Pancreas (tissue), 10 donors: ENCODE data around the gene MAPK1. TPM values are rescaled to one million over a fixed set of nuclear protein-coding genes. Genes with fewer than 3 reads are reported as not detected.
"Not testable (repeated sequence)": the region's sequence is repeated elsewhere in the genome, so short reads cannot be mapped to it uniquely, and the experiment has no call there.

Source experiments
- ATAC-seq, 4 donors: fragments of 200-7000 bp; cut with Tn5 transposase; one replicate each; pipeline versions ENCODE4 v1.8.0 to v1.9.1; 2020; ENCODE audit warnings: mild to moderate bottlenecking in 4 of 4, moderate library complexity in 4 of 4
- DNase-seq, 6 donors: peaks; one replicate each; pipeline ENCODE4 v3.0.0-alpha.2; 2020
- FAIRE-seq: peaks from 2 replicates; lab custom pipeline; 2012; peaks lifted over from hg19 to GRCh38; lab: Jason Lieb, UNC
- H3K27ac ChIP-seq, 4 donors: fragments of 200-600 bp; sonication (generic); 1 replicate in 3 of 4; 2 replicates in 1 of 4; pipeline versions ENCODE4 v1.5.0 to v1.8.0; 2020
- H3K27me3 ChIP-seq, 4 donors: fragments of 200-600 bp; one replicate each; pipeline ENCODE4 v1.8.0; 2021
- H3K36me3 ChIP-seq, 3 donors: fragments of 200-600 bp; sonication (generic) in 1 of 3; one replicate each; pipeline versions ENCODE4 v1.5.0 to v1.8.0; 2020 to 2021
- H3K4me1 ChIP-seq, 3 donors: fragments of 200-600 bp; one replicate each; pipeline ENCODE4 v1.8.0; 2021
- H3K4me3 ChIP-seq, 4 donors: fragments of 200-600 bp; sonication (generic) in 2 of 4; one replicate each; pipeline versions ENCODE4 v1.5.0 to v1.8.0; 2020 to 2021
- H3K9me3 ChIP-seq, 4 donors: fragments of 200-600 bp; one replicate each; pipeline ENCODE4 v1.8.0; 2021
- CTCF ChIP-seq, 4 donors: fragments of 200-600 bp; sonication (generic) in 3 of 4; IDR thresholded peaks; one replicate each; pipeline versions ENCODE4 v1.5.0 to v1.8.0; 2021; ENCODE audit warnings: antibody characterized with exemption in 4 of 4
- WGBS, 2 donors: extraction: QIAGEN DNeasy Blood & Tissue Kit; methylation state at CpG; one replicate each; pipeline ENCODE4 v1.1.7; 2013; 5-methylcytosine and 5-hydroxymethylcytosine counted together
- intact Hi-C, 3 donors: fragments of 100-400 bp; cut with DNase I; formaldehyde crosslinking; loops; one replicate each; pipeline versions ENCODE4 v1.11.1 to v1.14.2; 2022
- polyA plus RNA-seq, 2 donors: library from polyadenylated mRNA; stranded (reverse); fragments of 200-250 nt; gene quantifications; one replicate each; pipeline ENCODE4 v1.2.3, GENCODE V29; 2013
- total RNA-seq, 6 donors: library from RNA; stranded (reverse); fragmentation: NEBNext Ultra II Directional in 4 of 6; extraction: Animal tissue kit (Norgen Biotek cat#: 25700) in 4 of 6; gene quantifications; one replicate each; pipeline versions ENCODE4 v1.2.1 to v1.2.4, GENCODE V29; 2021 to 2023
- donor health status: healthy with polysubstance abuse.
- donor health status: DM: no; HTN: no; CAD: no; lungs with moderate emphysema.
- donor health status: DM: no; HTN: no; CAD: no.
- donor health status: control.
- donor health status: control.
- donor health status: Bipolar disorder and iron deficiency.
- donor health status: DM: yes; HTN: yes; CAD: no.
- donor health status: DM: no; HTN: no; CAD: no.
- donor health status: DM: no; HTN: no; CAD: no.
- donor health status: DM: yes; HTN: yes; CAD: no.

Gene MAPK1
- total and polyA plus RNA-seq, 8 donors, result 7.0 to 85.7 (median 66.4) TPM

- Histone ChIP-seq H3K27ac (no peak overlapping the region), H3K9me3 (no peaks in the 10 kb centered on the region), H3K4me3 (no peak overlapping the region), H3K36me3 (no peaks in the 10 kb centered on the region), H3K4me1 (no peaks in the 10 kb centered on the region), H3K27me3 (no peaks in the 10 kb centered on the region)
- 90 to 92% methylated on average over 12 of the region's 12 CpGs for WGBS, 2 donors
- intact Hi-C loops, result no loop called here
- TF ChIP-seq CTCF (IDR thresholded peaks at IDR 0.05), result no peak
- FAIRE-seq (no peak), ATAC-seq (no peak), DNase-seq (no peak)
Observed at GRCh38 chr22:21902296-21903087, 35.0 kb upstream of the MAPK1 start.

DNA sequence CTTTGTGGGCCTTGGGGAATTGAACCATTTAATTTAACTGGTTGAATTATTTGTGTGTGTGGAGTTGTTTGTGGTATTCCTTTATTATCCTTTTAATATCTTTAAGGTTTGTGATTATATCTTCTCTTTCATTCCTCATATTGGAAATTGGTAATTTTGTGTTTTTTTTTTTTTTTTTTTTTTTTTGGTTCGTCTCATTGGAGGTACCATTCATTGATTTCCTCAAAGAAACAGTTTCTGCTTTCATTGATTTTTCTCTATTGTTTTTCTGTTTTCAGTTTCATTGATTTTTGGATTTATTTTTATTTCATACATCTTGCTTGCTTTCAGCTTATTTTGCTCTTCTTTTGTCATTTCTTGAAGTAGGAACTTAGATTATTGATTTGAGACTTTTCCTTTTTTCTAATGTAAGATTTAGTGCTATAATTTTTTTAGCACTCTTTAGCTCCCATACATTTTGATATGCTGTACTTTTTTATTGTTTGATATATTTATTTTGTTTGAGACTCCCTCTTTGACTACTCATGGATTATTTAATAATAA lies 31.0 kb upstream of the MAPK1 start:
- Histone ChIP-seq H3K27me3 (no peaks in the 10 kb centered on the region), H3K36me3 (no peaks in the 10 kb centered on the region), H3K9me3 (no peaks in the 10 kb centered on the region), H3K4me3 (no peak overlapping the region), H3K27ac (no peak overlapping the region), H3K4me1 (no peaks in the 10 kb centered on the region)
- FAIRE-seq, result no peak
- DNase-seq, result no peak
- no peak for ATAC-seq
- no peak for TF ChIP-seq CTCF (IDR thresholded peaks at IDR 0.05)
- intact Hi-C loops, result no loop called here
- 62 to 71% methylated on average over 1 of the region's 1 CpG for WGBS, 2 donors

GRCh38 chr22:21896951-21897513 lies 29.6 kb upstream of the MAPK1 start:
- Histone ChIP-seq H3K4me1 (no peaks in the 10 kb centered on the region), H3K27ac (no peak overlapping the region), H3K9me3 (no peaks in the 10 kb centered on the region), H3K4me3 (no peak overlapping the region), H3K36me3 (no peaks in the 10 kb centered on the region), H3K27me3 (no peaks in the 10 kb centered on the region)
- FAIRE-seq, result no peak
- intact Hi-C loops, result no loop called here
- 91 to 97% methylated on average over 5 of the region's 5 CpGs for WGBS, 2 donors
- no peak for ATAC-seq
- no peak for DNase-seq
- no peak for TF ChIP-seq CTCF (IDR thresholded peaks at IDR 0.05)

- FAIRE-seq, ATAC-seq, H3K9me3 ChIP-seq, H3K4me1 ChIP-seq, H3K4me3 ChIP-seq, DNase-seq, H3K27me3 ChIP-seq, H3K36me3 ChIP-seq, intact Hi-C loops, H3K27ac ChIP-seq: not testable (repeated sequence)
- 87 to 90% methylated on average over 4 of the region's 4 CpGs for WGBS, 2 donors
Observed at GRCh38 chr22:21896275-21896674, 28.8 kb upstream of the MAPK1 start.

- Histone ChIP-seq H3K4me1 (no peaks in the 10 kb centered on the region), H3K9me3 (no peaks in the 10 kb centered on the region), H3K27me3 (no peaks in the 10 kb centered on the region), H3K27ac (no peak overlapping the region), H3K4me3 (no peak overlapping the region), H3K36me3 (no peaks in the 10 kb centered on the region)
- no peak for TF ChIP-seq CTCF (IDR thresholded peaks at IDR 0.05)
- DNase-seq (no peak), FAIRE-seq (no peak), ATAC-seq (no peak)
- intact Hi-C loops, result no loop called here
- 85 to 87% methylated on average over 8 of the region's 8 CpGs for WGBS, 2 donors
Observed at GRCh38 chr22:21894799-21895198, 27.4 kb upstream of the MAPK1 start.
